K562 (cell line): ENCODE results near the gene PPAT.

Source experiments
- CTCF ChIP-seq, 3 experiments: IDR thresholded peaks in 2 of 3; conservative IDR thresholded peaks in 1 of 3; 2 replicates each; pipeline ENCODE4 v1.5.1; 2011 to 2012; ENCODE audit warnings: low read length in 3 of 3, mild to moderate bottlenecking in 3 of 3, control low read depth in 2 of 3, improper control_type of control experiment in 1 of 3, inconsistent platforms in 1 of 3, low read depth in 1 of 3, mixed read lengths in 1 of 3, moderate library complexity in 1 of 3; ENCODE audit not compliant: insufficient read depth in 2 of 3
- KDM2B ChIP-seq: fragments of 250-450 bp; sonication (Bioruptor Pico); IDR thresholded peaks from 2 replicates; pipeline ENCODE4 v1.8.0; 2021; ENCODE audit warnings: mild to moderate bottlenecking, moderate library complexity
- PCBP1 ChIP-seq: fragments of 200-400 bp; formaldehyde crosslinking; IDR thresholded peaks from 2 replicates; pipeline ENCODE4 v1.6.1; 2018; ENCODE audit warnings: mild to moderate bottlenecking, low read depth, low read length; ENCODE audit not compliant: poor library complexity, severe bottlenecking
- POLR2A ChIP-seq: fragments of 450-650 bp; conservative IDR thresholded peaks from 2 replicates; pipeline ENCODE4 v1.6.1; 2016
- RFX5 ChIP-seq: IDR thresholded peaks from 2 replicates; pipeline ENCODE4 v1.6.1; 2011; ENCODE audit warnings: low read depth, mild to moderate bottlenecking, improper control_type of control experiment, low read length
- TBL1XR1 ChIP-seq, 2 experiments: IDR thresholded peaks; 2 replicates each; pipeline ENCODE4 v1.6.1; 2012; ENCODE audit warnings: improper control_type of control experiment in 2 of 2, low read length in 2 of 2, mild to moderate bottlenecking in 1 of 2
- ZBTB11 ChIP-seq, 3 experiments: fragments of 200-800 bp in 1 of 3; fragments of 250-450 bp in 1 of 3; fragments of 450-650 bp in 1 of 3; sonication (Bioruptor Pico) in 1 of 3; sonication (Bioruptor generic) in 1 of 3; formaldehyde crosslinking in 1 of 3; IDR thresholded peaks; 2 replicates each; pipeline versions ENCODE4 v1.6.1 to v1.8.0; 2016 to 2022; ENCODE audit warnings: mild to moderate bottlenecking in 2 of 3, missing genetic modification characterization in 2 of 3, missing compliant biosample characterization in 1 of 3, moderate library complexity in 1 of 3
- TF ChIP-seq, protein P1 (sequence below): sonication (generic); formaldehyde crosslinking; IDR thresholded peaks from 2 replicates; pipeline ENCODE4 v1.8.0; 2022; ENCODE audit warnings: mild to moderate bottlenecking, missing genetic modification reagents

GRCh38 chr4:56445699-56446098 lies 10.3 kb upstream of the PPAT start:
- TF ChIP-seq KDM2B (CRISPR knock-in tag): no peak
- no peak for TF ChIP-seq CTCF (IDR thresholded peaks at IDR 0.05 in 2 of 3, conservative IDR thresholded peaks at IDR 0.05 in 1 of 3; ENCODE audit: insufficient read depth in 2 of 3, low read depth in 1 of 3, low read length in 3 of 3)
- TF ChIP-seq RFX5: no peak
- no peak for TF ChIP-seq ZBTB11 (CRISPR knock-in tag; IDR thresholded peaks at IDR 0.05)
- TF ChIP-seq POLR2A: no peak
- TF ChIP-seq, protein P1, sequence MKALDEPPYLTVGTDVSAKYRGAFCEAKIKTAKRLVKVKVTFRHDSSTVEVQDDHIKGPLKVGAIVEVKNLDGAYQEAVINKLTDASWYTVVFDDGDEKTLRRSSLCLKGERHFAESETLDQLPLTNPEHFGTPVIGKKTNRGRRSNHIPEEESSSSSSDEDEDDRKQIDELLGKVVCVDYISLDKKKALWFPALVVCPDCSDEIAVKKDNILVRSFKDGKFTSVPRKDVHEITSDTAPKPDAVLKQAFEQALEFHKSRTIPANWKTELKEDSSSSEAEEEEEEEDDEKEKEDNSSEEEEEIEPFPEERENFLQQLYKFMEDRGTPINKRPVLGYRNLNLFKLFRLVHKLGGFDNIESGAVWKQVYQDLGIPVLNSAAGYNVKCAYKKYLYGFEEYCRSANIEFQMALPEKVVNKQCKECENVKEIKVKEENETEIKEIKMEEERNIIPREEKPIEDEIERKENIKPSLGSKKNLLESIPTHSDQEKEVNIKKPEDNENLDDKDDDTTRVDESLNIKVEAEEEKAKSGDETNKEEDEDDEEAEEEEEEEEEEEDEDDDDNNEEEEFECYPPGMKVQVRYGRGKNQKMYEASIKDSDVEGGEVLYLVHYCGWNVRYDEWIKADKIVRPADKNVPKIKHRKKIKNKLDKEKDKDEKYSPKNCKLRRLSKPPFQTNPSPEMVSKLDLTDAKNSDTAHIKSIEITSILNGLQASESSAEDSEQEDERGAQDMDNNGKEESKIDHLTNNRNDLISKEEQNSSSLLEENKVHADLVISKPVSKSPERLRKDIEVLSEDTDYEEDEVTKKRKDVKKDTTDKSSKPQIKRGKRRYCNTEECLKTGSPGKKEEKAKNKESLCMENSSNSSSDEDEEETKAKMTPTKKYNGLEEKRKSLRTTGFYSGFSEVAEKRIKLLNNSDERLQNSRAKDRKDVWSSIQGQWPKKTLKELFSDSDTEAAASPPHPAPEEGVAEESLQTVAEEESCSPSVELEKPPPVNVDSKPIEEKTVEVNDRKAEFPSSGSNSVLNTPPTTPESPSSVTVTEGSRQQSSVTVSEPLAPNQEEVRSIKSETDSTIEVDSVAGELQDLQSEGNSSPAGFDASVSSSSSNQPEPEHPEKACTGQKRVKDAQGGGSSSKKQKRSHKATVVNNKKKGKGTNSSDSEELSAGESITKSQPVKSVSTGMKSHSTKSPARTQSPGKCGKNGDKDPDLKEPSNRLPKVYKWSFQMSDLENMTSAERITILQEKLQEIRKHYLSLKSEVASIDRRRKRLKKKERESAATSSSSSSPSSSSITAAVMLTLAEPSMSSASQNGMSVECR (CRISPR knock-in tag): no peak
- no peak for TF ChIP-seq PCBP1
- TF ChIP-seq TBL1XR1 (IDR thresholded peaks at IDR 0.05; ENCODE audit: low read length in 2 of 2): no peak
